Nephron (organoid): ENCODE measurements around the gene MUC13.
A peak's percentile ranks its signal among the peaks of the same experiment; 100 is the strongest.

ENCODE experiments used
- H3K27ac Mint-ChIP-seq, 3 experiments: 2 replicates each; pipeline ENCODE4 v1.8.0; 2020; ENCODE audit warnings: mixed read lengths in 3 of 3, mild to moderate bottlenecking in 2 of 3, moderate library complexity in 1 of 3
- H3K27me3 Mint-ChIP-seq: 2 replicates; pipeline ENCODE4 v1.8.0; 2021; ENCODE audit warnings: low read depth, mild to moderate bottlenecking, moderate library complexity, mixed read lengths
- H3K36me3 Mint-ChIP-seq: 2 replicates; pipeline ENCODE4 v1.8.0; 2020; ENCODE audit warnings: low read depth, mixed read lengths
- H3K4me1 Mint-ChIP-seq: 2 replicates; pipeline ENCODE4 v1.8.0; 2020; ENCODE audit warnings: mixed read lengths
- H3K4me3 Mint-ChIP-seq, 3 experiments: 2 replicates each; pipeline ENCODE4 v1.8.0; 2020; ENCODE audit warnings: mild to moderate bottlenecking in 3 of 3, mixed read lengths in 3 of 3, moderate library complexity in 2 of 3
- H3K9me3 Mint-ChIP-seq: 2 replicates; pipeline ENCODE4 v1.8.0; 2020; ENCODE audit warnings: mixed read lengths
- TF ChIP-seq, protein P1 (sequence below), 3 experiments: fragments of 200-600 bp; sonication (generic); IDR thresholded peaks; one replicate each; pipeline ENCODE4 v1.5.0; 2021; ENCODE audit warnings: antibody characterized with exemption in 3 of 3; ENCODE audit not compliant: unreplicated experiment in 3 of 3

Gene MUC13

DNA sequence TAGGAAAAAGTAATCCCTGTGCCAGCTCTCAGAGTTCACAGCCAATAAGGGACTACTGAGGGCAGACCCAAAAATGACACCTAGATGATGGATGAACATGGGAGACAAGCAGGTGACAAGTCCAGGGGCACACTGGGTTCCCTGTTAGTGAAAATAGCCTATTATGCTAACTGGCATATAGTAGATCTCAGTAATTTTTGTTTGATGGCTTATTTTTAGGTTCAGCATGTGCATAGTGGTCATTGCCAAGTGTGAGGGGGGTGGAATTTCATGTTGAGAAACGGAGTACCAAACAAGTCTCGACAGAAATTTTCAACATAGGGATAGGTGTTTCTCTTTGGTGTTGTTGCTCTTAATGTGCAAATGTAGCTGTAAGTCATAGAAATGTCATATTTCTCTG is 41.0 kb downstream of the MUC13 start:
- Mint-ChIP-seq H3K9me3 (no peaks in the 10 kb centered on the region), H3K36me3 (no peaks in the 10 kb centered on the region), H3K4me1 (peaks cover 5% of the 10 kb centered on the region), H3K4me3 (no peak overlapping the region), H3K27ac (no peak overlapping the region), H3K27me3 (peaks cover 15% of the 10 kb centered on the region)
- TF ChIP-seq, protein P1, sequence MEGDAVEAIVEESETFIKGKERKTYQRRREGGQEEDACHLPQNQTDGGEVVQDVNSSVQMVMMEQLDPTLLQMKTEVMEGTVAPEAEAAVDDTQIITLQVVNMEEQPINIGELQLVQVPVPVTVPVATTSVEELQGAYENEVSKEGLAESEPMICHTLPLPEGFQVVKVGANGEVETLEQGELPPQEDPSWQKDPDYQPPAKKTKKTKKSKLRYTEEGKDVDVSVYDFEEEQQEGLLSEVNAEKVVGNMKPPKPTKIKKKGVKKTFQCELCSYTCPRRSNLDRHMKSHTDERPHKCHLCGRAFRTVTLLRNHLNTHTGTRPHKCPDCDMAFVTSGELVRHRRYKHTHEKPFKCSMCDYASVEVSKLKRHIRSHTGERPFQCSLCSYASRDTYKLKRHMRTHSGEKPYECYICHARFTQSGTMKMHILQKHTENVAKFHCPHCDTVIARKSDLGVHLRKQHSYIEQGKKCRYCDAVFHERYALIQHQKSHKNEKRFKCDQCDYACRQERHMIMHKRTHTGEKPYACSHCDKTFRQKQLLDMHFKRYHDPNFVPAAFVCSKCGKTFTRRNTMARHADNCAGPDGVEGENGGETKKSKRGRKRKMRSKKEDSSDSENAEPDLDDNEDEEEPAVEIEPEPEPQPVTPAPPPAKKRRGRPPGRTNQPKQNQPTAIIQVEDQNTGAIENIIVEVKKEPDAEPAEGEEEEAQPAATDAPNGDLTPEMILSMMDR (IDR thresholded peaks at IDR 0.05; ENCODE audit: unreplicated experiment in 3 of 3): no peak

DNA sequence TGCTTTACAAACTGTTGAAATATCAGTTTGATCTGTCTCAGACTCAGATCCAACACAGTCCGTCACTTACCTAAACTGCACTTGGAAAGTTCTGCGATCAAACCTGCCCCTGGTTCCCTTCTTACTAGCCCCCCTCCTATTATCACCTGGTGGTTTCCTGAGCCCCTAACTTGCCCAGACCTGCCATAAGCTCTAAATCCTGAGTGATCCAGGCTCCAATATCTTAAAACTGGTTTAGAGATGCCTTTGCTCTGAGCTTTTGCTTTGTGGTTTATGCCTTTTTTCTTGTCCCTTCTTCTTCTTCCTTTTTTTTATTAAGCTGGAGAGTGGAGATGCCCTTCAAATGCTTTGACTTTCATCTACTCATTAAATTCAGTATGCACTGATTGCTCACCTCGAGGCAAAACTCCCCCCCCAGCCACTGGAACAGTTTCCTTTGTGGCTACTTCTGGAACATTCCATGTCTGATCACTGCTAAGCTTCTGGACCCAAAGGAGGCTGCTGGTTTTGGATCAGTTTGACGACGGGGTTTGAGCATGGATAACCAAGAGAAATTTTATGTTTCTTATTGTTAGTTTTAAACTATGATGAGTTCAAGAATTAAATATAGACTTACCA is 43.9 kb downstream of the MUC13 start:
- no peaks in the 10 kb centered on the region for H3K36me3 Mint-ChIP-seq
- no peak overlapping the region for H3K27ac Mint-ChIP-seq
- peaks cover 31% of the 10 kb centered on the region for H3K27me3 Mint-ChIP-seq
- H3K9me3 Mint-ChIP-seq: no peaks in the 10 kb centered on the region
- TF ChIP-seq, protein P1 (IDR thresholded peaks at IDR 0.05; ENCODE audit: unreplicated experiment in 3 of 3): no peak
- peak overlapping the region; percentile 2 to 28 (median 20) for H3K4me3 Mint-ChIP-seq
- peaks cover 5% of the 10 kb centered on the region for H3K4me1 Mint-ChIP-seq

DNA sequence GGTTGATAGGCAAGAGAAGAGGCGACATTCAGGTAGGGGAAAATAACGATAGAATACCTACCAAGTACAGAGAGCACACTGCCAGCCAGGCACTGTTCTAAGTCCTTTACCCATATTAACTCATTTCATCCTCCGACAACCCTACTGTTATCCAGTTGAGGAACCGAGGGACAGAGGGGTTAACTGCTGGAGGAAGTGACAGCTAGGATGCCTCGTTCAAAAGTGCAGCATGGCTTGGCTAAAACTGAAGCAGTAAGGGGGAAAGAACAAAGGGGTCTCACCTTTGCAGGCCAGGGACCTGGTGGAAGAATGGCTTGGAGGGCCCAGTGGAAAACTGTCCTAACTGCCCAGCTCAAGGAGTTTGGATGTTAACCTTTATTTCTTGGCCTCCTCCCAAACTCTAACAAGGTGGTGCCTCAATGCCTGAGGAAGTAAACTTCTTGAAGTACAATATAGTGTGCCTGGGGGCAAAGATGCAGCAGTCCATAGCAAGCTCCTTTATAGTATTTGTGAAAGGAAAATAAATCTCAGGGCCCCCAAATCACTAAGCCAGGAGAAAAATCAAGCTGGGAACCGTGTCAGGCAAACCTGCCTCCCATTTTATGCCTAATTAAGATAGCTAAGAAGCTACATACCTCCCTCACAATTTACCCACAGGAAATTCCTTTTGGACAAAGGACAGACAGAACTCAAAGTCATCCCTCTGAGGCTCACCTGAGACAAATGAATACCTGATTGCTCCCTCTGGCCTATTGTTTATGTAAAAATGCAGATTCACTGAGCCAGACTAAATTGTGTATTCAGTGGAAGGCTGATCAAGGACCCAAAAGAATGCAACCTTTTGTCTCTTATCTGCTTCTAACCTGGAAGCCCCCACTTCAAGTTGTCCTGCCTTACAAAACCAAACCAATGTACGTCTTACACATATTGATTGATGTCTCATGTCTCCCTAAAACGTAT is 45.8 kb downstream of the MUC13 start:
- TF ChIP-seq, protein P1 (IDR thresholded peaks at IDR 0.05; ENCODE audit: unreplicated experiment in 3 of 3): no peak
- Mint-ChIP-seq H3K36me3 (no peaks in the 10 kb centered on the region), H3K4me3 (peak overlapping the region; percentile 78 to 83 (median 81))

DNA sequence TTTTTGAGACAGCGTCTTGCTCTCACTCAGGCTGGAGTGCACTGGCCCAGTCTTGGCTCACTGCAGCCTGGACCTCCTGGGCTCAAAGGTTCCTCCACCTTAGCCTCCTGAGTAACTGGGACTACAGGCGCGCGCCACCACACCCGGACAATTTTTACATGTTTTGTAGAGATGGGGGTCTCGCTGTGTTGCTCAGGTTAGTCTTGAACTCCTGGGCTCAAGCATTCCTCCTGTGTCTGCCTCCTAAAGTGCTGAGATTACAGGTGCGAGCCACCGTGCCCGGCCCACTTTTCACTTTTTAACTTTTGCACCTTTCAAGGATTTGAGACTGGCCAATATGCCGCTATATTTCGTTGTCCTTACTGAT is 46.6 kb downstream of the MUC13 start:
- TF ChIP-seq, protein P1 (IDR thresholded peaks at IDR 0.05; ENCODE audit: unreplicated experiment in 3 of 3): no peak
- Mint-ChIP-seq H3K4me1 (peaks cover 16% of the 10 kb centered on the region), H3K27ac (peak overlapping the region in 2 of 3 experiments; percentile 15 to 52), H3K9me3 (no peaks in the 10 kb centered on the region), H3K4me3 (peak overlapping the region; percentile 78 to 83 (median 81)), H3K27me3 (peaks cover 51% of the 10 kb centered on the region), H3K36me3 (no peaks in the 10 kb centered on the region)

More for the DNA sequence above, 45.8 kb downstream of the MUC13 start:
- peaks cover 44% of the 10 kb centered on the region for H3K27me3 Mint-ChIP-seq
- peaks cover 10% of the 10 kb centered on the region for H3K4me1 Mint-ChIP-seq
- no peaks in the 10 kb centered on the region for H3K9me3 Mint-ChIP-seq
- H3K27ac Mint-ChIP-seq: peak overlapping the region in 1 of 3 experiments; percentile 15

DNA sequence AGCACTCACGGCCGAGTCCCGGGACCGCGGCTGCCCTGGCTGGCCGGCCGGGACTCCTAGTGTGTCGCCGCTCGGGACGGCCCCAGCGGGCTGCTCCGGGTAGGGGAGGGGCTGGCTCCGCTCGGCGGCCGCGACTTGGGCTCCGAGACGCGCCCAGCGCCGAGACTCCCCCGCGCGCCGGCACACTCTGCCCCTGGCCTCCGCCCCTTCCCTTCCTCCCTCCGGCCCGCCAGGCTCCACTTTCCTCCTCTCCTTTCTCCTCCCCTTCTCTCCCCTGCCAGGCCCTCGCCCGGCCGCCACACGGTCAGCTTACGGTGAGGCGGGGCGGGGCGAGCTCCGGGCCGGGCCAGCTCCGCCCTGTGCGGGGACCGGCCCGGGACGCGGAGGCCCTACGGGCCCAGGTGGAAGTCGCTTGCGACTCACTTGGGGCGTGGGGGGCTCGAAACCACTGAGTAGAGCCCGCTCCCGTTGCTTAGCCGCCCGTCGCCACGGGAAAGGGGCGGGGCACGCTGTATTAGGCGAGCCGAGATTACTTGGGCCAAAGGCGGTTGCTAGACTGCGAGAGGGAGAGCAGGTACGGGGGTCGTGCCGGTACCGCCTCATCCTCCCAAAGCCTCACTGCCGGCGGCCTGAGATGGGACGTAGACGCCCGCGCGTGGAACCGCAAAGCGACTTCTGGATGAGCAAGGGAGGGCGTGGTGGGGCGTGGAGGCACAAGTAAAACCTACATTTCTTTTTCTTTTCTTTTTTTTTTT is 47.2 kb downstream of the MUC13 start, which contains the start of gene ITGB5:
Gene ITGB5, minus strand, starts transcription at position 189 of the 755 bp plus-strand sequence. CDS start 365 bp downstream, outside the sequence.
- H3K27ac Mint-ChIP-seq: peak within 1 kb of the TSS; percentile 15 to 86 (median 36)
- peaks cover 57% of the 10 kb centered on the region for H3K27me3 Mint-ChIP-seq
- TF ChIP-seq, protein P1 (IDR thresholded peaks at IDR 0.05; ENCODE audit: unreplicated experiment in 3 of 3): no peak
- no peaks in the 10 kb centered on the region for H3K9me3 Mint-ChIP-seq
- peak within 1 kb of the TSS; percentile 85 to 88 (median 88) for H3K4me3 Mint-ChIP-seq
- H3K4me1 Mint-ChIP-seq: peaks cover 22% of the 10 kb centered on the region
- no peaks in the 10 kb centered on the region for H3K36me3 Mint-ChIP-seq
